ENCODE results near the gene E2F3.
"Not testable (repeated sequence)": the region's sequence is repeated elsewhere in the genome, so short reads cannot be mapped to it uniquely, and the experiment has no call there.

The E2F3 gene

DNA sequence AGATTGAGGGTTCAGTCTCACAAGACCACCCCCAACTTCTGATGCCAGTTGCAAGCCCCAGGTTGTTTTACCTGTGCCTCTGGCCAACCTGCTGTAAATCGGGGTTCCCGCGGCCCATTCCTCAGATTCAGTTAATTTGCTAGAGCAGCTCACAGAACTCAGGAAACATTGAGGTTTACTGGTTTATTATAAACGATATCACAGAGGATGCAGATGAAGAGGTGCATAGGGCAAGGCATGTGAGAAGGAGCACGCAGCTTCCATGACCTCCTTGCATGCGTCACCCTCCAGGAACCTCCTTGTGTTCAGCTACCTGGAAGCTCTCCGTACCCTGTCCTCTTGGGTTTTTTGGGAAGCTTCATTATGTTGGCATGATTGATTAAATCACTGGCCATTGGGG lies 66.5 kb downstream of the E2F3 start:
- no peak for DNase-seq (ENCODE audit: low read depth)

DNA sequence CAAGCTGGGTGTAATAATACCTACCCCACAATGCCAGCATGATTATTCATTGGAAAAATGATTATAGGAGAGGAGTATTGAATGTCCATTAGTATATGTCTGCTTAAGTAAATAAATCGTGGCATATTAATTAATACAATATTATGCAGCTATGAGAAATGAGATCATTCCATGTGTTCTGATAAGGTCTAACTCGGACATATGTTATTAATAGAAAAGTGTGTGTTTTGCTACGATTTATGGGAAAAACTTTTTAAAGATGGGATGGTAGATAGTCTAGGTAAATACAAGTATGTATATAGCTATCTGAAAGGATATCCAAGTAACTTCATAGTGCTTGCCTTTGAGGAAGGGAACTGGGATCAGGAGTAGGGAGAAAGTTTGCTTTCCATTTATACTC lies 71.1 kb downstream of the E2F3 start:
- DNase-seq (ENCODE audit: low read depth), result no peak

DNA sequence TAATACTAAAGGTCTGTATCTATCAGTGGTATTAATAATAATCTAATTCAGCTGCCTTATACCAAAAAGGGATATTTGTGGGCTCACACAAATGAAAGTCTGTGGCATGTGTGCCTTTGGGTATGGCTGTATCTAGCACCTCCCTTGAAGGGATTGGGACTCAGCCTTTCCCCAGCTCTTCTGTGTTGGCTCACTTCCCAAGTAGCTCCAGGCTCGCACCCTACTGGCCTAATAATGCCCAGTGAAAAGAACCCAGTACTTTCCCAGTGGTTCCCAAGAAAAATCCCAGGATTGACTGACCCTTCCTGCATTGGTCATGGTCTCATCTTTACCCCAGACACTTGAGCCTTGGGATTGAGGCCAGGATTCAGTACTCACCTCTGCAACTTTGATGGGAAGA lies 71.8 kb downstream of the E2F3 start:
- no peak for DNase-seq (ENCODE audit: low read depth)

DNA sequence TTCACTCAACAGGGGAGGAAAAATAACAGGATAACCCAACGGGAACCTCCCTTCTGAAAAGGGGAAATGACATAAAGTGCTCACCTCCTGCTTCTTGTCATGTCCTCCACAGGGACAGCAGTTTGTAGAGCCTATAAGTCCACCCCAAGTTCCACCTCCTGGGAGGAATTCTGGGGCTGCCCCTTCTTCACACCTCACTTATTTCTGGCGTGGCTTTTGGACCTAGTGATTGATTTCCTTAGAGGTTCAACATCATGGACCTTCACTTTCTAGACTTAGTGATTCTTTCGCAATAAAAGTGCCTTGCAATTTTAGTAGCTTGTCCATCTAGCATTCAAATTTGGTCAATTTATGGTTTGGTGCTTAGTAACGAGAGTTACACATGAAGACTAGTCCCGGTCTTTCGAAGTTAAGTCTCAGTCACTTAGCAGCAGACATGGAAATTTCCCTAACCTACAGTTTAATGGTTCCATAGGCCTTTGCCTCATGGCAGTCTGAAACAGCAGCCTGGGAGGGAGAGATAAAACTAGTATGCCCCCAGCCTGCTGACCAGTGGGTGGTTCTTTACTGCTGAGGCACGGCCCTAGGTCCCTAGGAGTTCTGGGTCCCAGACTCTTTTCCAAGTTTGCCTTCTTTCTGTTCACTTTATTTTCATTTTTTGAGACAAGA lies 73.3 kb downstream of the E2F3 start:
- no peak for DNase-seq (ENCODE audit: low read depth)

DNA sequence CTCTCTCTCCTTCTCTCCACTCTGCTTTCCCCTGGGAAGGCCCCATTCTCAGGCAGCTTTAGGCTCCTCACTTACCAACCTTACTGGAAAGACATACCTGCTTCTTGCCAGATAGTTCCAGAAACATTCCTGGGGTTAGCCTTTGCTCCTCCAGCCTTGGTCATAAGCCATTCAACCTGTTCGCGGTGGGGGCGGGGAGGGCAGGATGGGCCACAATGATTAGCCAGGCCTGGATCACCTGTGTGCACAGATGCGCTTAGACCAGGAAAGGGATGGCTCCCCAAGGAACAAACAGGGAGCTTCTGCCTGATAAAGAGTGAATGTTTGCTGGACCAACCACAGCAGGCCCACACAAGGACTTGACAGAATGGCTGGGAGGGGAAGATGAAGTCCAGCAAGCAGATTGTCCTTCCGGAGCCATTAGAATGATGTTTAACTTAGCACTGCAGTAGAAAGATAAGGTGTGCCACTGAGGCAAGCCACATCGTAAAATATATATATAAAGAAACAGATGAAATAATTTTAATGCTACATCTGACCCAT lies 74.9 kb downstream of the E2F3 start:
- no peak for DNase-seq (ENCODE audit: low read depth)

DNA sequence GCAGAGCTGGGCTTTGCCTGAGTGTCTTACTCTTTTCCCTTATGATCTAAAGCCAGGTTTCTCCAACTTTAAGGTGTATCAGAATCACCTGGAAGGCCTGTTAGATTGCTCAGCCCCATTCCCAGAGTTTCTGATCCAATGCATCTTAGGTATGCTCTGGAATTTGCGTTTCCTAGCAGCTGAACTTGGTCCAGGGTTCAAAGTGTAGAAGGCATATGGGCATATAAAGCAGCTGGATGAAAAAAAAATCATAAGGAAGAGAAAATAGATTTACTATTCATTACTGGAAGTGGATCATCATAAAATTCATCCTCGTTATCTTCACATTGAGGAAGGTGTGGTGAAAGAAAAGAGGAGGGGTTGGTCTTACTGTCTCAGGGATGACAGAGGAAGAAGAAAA lies 75.8 kb downstream of the E2F3 start:
- no peak for DNase-seq (ENCODE audit: low read depth)

DNA sequence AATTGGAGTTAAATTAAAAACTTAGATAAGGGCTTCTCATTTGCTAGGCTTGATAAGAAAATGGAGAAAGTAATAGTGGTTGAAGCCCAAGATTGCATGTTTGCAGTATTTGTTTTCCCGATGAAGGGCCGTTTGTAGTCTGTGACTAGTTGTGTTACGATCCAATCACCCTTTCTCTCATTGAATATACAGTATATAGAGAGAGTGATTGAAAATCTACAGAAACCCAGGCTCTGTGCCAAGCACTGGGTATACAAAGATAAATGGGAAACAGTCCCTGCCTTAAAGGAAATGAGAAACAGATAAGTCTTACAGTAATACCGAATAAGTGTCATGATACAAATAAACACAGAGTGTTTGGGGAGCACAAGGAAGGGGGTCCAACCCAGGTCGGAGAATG lies 77.4 kb downstream of the E2F3 start:
- DNase-seq (ENCODE audit: low read depth), result no peak

DNA sequence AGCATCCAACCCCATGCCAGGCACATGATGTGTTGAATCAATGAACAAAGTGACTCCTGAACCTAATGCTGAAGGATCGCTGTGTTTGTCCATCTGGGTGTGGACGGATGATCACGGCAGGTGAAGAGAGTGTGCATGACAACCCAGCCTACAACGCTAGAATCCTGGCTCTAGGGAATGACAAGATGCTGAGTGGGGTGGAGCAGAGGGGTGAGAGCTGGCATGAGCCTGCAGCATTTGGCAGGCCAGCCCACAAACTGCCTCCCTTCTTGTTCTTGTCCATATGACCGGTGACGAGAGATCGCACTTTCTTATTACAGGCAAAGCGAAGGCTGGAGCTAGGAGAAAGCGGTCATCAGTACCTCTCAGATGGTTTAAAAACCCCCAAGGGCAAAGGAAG lies 77.8 kb downstream of the E2F3 start:
- no peak for DNase-seq (ENCODE audit: low read depth)

DNA sequence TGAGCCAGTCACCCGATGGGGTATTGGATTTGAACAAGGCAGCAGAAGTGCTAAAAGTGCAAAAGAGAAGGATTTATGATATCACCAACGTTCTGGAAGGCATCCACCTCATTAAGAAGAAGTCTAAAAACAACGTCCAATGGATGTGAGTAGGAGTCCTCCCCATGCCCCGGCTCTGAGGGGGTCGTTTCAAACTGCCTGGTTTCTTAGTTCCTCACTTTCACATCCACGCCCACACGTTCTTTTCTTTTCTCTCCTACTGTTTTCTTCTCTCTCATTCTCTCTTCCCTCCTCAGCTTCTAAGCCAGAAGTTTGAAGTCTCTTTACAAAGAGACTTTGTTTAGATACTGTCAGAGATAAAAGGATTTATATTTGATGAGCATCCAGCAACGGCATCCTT lies 79.6 kb downstream of the E2F3 start:
- no peak for DNase-seq (ENCODE audit: low read depth)

DNA sequence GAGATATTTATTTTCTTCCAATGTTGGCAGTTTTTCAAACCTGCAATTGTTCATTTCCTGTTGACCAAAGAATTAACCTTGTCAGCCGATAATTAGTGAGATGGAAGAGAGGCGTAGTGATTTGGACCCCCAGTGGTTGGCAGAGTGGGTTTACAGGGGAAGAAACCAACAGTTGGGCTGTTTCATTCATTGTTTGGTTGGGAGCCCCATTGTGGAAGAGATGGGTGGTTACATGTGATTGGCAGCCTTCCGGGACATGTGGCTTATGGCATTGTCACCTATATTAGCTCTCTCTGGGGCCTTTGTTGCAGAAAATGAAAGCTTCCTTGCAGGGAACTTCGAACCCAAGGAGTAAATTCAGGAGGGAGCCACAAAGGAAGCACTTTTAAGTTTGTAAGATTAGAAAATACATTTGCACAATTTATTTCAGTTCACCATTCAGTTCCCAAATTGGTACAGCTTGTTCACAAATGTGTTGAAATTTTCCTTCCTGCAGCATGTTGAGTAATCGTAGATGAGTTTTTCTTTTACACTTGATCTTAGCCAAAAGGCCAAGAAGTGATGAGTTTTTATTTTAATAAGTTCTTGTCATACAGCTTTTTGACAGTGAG lies 82.3 kb downstream of the E2F3 start:
- no peak for DNase-seq (ENCODE audit: low read depth)

DNA sequence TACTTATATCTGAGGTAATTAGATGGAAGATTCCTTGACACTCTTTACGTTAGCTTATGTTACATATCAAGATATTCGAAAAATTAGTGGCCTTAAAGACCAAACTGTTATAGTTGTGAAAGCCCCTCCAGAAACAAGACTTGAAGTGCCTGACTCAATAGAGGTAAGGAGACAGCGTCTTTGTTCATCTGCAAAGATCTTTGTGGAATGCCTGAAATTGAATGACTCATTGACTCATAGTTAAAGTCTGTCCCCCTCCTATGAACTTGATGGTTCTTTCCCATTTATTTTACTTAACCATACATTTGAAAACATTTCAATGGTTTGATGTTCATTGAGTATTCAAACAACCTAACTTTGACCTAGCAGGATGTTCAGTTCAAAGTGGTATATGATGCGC lies 85.0 kb downstream of the E2F3 start:
- DNase-seq (ENCODE audit: low read depth), result no peak

DNA sequence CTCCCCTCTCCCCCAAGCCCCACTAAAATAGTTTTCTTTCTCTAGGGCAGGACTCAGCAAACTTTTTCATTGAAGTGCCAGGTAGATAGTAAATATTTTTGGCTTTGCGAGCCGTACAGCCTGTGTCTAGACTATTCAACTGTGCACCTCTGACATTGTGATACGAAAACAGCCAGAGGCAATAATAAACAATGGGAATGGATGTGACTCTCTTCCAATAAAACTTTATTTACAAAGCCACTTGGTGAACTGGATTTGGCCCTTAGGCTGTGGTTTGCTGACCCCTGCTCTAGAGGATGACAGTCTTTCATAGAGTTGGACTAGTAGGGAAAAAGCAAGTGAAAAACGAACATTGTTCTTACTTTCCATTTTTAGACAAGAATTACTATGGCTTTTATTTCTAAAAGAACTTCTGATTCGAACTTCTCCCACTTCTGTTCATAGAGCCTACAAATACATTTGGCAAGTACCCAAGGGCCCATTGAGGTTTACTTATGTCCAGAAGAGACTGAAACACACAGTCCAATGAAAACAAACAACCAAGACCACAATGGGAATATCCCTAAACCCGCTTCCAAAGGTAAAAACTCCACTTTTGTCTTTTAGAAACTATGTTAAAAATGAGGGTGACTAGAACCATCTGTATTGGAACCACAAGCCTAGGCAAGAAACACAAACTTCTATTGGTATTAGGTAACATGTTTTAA lies 86.1 kb downstream of the E2F3 start:
- no peak for DNase-seq (ENCODE audit: low read depth)

DNA sequence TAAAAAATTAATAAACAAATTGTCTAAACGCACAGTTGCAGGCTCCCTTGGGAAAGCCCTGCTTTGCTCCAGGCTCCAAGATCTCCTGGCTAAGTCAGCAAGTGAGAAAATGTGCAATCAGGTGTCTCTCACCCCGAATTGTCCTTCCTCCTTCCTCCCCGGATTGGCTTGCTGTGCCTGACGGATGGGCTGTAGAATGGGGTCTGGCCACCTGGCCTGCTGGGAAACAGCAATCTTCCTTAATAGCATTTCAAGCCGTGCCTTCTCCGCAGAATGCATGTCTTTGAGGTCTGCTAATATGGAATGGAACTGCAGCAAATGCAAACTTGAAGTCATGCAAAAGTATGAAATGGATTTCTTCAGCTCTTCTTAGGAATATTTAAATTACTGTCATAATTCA lies 88.9 kb downstream of the E2F3 start:
- no peak for DNase-seq (ENCODE audit: low read depth)

DNA sequence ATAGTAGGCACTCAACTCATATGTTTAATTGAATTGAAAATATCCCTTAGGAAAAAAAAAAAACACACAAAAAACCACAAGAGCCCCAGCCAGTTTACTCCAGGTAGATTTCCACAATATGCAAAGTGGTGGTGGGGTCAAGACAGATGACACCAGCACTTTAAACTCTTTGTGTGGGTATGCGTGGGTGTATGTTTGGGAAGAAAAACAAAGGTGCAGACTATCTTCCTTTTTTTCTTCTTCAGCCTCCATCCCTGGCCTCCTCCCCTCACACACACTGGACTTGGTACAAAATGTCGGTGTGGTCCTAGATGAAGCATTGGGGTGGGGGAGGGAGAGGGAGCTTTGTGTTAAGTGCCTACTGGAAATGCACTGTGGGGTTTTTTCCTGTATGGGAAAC lies 90.4 kb downstream of the E2F3 start:
- DNase-seq (ENCODE audit: low read depth), result no peak

DNA sequence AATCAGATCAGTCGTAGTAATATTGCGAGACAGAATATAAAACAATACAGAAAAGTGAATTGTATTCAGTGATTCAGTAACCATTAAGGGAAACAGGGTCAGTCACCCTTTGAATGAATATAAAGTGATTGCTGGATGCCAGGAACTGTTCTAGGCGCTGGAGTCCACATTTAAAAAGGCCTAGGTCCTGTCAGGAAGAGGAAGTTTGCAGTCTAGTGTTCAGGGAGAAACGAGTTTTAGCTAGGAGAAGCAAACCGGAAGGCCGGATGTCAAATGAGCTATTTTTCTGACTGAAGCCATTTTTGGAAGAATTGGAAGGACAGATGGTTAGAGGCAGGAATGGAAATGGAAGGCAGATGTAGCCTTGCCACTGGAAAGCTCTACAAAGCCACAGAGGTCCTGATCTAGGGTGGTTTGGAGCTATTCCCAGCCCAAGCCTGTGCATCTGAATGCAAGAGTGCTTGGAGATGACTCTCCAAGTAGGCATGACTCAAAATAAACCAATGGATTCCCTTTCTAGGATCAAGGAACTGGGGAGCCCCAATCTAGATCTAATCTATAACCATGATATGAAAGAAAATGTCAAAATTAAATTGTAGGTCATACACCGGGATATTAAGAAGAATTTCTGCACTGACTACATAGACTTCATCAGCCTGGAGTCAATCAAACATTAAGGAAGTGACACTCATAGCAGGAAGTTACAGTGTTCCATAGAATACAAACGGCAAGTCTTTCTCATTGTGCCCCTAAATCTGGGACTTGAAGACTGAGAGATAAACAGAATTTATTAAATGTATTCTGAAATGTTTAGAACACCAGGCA lies 95.7 kb downstream of the E2F3 start:
- peak; percentile 69 for DNase-seq (ENCODE audit: low read depth)

DNA sequence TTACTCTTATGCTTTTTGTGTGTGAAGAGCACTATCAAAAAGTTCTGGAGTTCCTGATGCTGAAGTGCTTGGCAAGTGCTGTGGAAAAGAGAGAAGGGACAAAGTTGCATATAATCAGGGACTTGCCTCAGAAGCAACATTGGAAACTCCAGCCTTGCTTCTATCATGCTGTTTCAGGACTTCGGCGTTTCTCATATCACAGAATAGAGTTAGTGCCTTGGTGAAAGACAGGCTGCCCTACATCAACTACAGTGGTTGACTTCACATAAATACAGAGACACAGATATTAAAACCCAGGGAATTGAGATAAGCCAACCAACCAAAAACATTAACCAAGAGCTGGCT lies 96.3 kb downstream of the E2F3 start:
- no peak for DNase-seq (ENCODE audit: low read depth)

DNA sequence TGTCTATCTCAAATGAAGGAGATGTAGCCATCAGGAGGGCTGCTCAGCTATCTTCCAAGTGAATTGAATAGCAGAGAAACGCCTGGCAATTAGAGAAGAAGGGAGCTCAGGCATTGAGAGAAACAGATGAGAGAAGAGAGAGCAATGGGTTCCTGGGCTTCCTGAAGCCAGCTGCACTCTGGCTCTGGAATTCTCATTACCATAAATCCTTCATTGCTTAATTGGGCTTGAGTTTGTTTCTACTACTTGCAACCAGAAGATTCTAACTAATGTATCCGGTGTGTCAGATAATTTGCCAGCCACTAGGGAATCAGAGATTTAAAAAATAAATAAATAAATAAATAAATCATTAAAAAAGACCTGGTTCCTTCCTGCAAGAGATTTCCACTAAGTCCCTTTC lies 107.5 kb downstream of the E2F3 start:
- DNase-seq (ENCODE audit: low read depth), result no peak

DNA sequence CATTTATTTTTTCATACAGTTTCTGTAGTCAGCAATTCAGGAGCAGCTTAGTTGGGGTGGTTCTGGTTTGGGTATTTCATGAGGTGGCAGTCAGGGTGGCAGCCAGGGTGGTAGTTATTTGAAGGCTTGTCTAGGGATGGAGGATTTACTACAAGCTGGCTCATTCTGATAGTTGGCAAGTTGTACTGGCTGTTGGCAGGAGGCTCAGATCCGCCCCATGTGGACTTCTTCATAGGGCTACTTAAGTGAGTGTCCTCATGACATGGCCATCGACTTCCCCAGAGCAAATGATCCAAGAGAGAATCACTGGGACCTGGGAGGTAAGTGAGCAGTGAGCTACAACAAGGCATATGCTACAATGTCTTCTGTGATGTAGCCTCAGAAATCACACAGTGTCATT lies 110.2 kb downstream of the E2F3 start:
- DNase-seq (ENCODE audit: low read depth), result no peak

DNA sequence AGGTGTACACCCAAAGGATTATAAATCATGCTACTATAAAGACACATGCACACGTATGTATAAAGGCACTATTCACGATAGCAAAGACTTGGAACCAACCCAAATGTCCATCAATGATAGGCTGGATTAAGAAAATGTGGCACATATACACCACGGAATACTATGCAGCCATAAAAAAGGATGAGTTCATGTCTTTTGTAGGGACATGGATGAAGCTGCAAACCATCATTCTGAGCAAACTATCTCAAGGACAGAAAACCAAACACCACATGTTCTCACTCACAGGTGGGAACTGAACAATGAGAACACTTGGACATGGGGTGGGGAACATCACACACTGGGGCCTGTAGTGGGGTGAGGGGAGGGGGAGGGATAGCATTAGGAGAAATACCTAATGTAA lies 123.5 kb downstream of the E2F3 start:
- not testable (repeated sequence) for DNase-seq (ENCODE audit: low read depth)

DNA sequence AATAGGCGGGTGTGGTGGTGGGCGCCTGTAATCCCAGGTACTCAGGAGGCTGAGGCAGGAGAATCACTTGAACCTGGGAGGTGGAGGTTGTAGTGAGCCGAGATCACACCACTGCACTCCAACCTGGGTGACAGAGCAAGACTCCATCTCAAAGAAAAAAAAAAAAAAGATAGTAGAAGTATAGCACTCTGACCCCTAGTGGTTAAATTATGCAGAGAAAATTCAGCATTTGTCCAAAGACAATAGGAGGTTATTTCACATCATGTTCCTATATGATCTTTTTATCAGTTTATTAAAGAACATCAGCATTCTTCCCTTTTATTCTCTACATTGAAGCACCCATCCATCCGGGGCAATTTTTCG lies 127.4 kb downstream of the E2F3 start:
- not testable (repeated sequence) for DNase-seq (ENCODE audit: low read depth)

DNA sequence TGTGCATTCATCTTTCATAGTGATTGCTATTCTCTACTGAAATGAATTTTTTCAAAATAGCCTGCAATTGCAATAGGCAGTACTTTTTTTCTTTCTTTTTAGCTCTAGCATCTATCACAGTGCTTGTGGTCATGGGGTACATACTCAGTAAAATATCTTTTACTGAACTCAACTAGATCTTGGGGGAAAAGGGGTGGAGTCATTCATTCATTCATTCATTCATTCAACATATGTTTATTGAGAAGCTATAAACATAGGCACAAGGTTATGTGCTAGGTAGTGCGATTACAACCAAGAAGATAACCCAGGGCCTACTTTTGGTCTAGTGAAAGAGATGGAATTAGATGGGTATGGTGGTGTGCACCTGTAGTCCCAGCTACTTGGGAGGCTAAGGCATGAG lies 131.2 kb downstream of the E2F3 start:
- no peak for DNase-seq (ENCODE audit: low read depth)

DNA sequence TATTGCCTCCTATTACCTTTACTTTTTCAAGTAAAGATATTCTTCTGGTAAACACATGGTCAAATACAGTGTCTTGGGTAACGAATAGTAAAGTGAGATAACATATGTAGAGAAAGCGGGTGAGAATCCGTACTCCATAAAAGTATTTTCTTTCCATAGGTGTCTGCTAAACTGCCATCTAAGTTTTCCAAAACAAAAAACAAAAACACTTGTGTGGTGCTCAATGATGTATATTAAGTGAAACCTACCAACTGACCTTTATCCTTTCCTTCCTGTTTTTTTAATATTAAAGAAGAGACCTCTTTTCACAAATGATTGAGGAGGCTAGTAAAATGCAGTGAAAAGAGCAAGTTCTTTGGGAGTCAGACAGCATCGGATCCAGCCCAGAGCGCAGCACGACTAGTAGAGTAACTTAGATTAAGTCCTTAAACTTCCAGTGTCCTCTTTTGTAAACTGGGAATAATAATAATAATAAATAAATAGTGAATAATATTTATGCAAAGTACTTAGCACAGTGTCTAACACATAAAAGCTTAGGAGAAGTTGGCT lies 132.1 kb downstream of the E2F3 start:
- DNase-seq (ENCODE audit: low read depth), result no peak

All from GM04503 (cell line).